HG02623 (cell line): ENCODE data around the gene RHEBL1.

ENCODE experiments used
- ATAC-seq: cut with Tn5 transposase; IDR thresholded peaks from one replicate; pipeline ENCODE4 v1.9.1; 2021; ENCODE audit warnings: moderate library complexity; ENCODE audit not compliant: unreplicated experiment

RHEBL1 gene

GRCh38 chr12:49055092-49055491 is 14.7 kb downstream of the RHEBL1 start:
- no peak for ATAC-seq

GRCh38 chr12:49054524-49054923 is 15.3 kb downstream of the RHEBL1 start:
- ATAC-seq: no peak

GRCh38 chr12:49054096-49054495 is 15.7 kb downstream of the RHEBL1 start:
- no peak for ATAC-seq

- ATAC-seq: no peak
Measured at GRCh38 chr12:49052451-49053208, 17.1 kb downstream of the RHEBL1 start.

GRCh38 chr12:49051777-49052438 is 17.9 kb downstream of the RHEBL1 start:
- no peak for ATAC-seq

GRCh38 chr12:49051373-49051764 is 18.4 kb downstream of the RHEBL1 start:
- ATAC-seq: no peak

GRCh38 chr12:49050507-49051372 is 19.0 kb downstream of the RHEBL1 start:
- ATAC-seq: no peak

GRCh38 chr12:49049566-49050224 is 20.1 kb downstream of the RHEBL1 start:
- no peak for ATAC-seq

GRCh38 chr12:49048953-49049352 is 20.8 kb downstream of the RHEBL1 start:
- ATAC-seq: no peak

GRCh38 chr12:49046129-49046895 is 23.5 kb downstream of the RHEBL1 start:
- ATAC-seq: no peak

GRCh38 chr12:49044660-49045059 is 25.1 kb downstream of the RHEBL1 start:
- no peak for ATAC-seq

- ATAC-seq: no peak
Measured at GRCh38 chr12:49043856-49044258, 25.9 kb downstream of the RHEBL1 start.

GRCh38 chr12:49043241-49043640 is 26.5 kb downstream of the RHEBL1 start:
- no peak for ATAC-seq

GRCh38 chr12:49041881-49042484 is 27.8 kb downstream of the RHEBL1 start:
- ATAC-seq: no peak

GRCh38 chr12:49041036-49041880 is 28.5 kb downstream of the RHEBL1 start:
- no peak for ATAC-seq

- no peak for ATAC-seq
Measured at GRCh38 chr12:49040364-49040855, 29.4 kb downstream of the RHEBL1 start.

GRCh38 chr12:49039421-49040363 is 30.1 kb downstream of the RHEBL1 start:
- no peak for ATAC-seq
